Gastrocnemius medialis (tissue), 4 donors: Measurements from ENCODE around the gene SLC16A8. TPM values are rescaled to one million over a fixed set of nuclear protein-coding genes. Genes with fewer than 3 reads are reported as not detected.

Experiments
- ATAC-seq, 2 donors: fragments of 150-250 bp; one replicate each; pipeline ENCODE4 v1.9.1; 2016
- DNase-seq, 2 donors: peaks; one replicate each; pipeline ENCODE4 v3.0.0-alpha.2; 2019
- H3K27ac ChIP-seq, 4 donors: fragments of 200-600 bp; sonication (generic); 1 replicate in 1 of 4; 2 replicates in 3 of 4; pipeline ENCODE4 v1.5.1; 2016 to 2018; ENCODE audit warnings: mild to moderate bottlenecking in 2 of 4, moderate library complexity in 1 of 4
- H3K27me3 ChIP-seq, 3 donors: fragments of 200-600 bp; sonication (generic) in 2 of 3; 1 replicate in 1 of 3; 2 replicates in 2 of 3; pipeline versions ENCODE4 v1.5.1 to v1.6.0; 2016 to 2019; ENCODE audit warnings: mild to moderate bottlenecking in 1 of 3, moderate library complexity in 1 of 3
- H3K36me3 ChIP-seq, 2 donors: fragments of 200-600 bp; sonication (generic) in 1 of 2; one replicate each; pipeline ENCODE4 v1.5.1; 2017 to 2018
- H3K4me1 ChIP-seq, 2 donors: fragments of 200-600 bp; sonication (generic) in 1 of 2; one replicate each; pipeline ENCODE4 v1.5.1; 2016 to 2017; ENCODE audit warnings: mild to moderate bottlenecking in 2 of 2
- H3K4me3 ChIP-seq, 4 donors: fragments of 200-600 bp; sonication (generic) in 3 of 4; 1 replicate in 1 of 4; 2 replicates in 3 of 4; pipeline ENCODE4 v1.5.1; 2016 to 2019; ENCODE audit warnings: mild to moderate bottlenecking in 2 of 4
- H3K9me3 ChIP-seq, 3 donors: fragments of 200-600 bp; sonication (generic) in 2 of 3; 1 replicate in 1 of 3; 2 replicates in 2 of 3; pipeline ENCODE4 v1.5.1; 2016 to 2019
- CTCF ChIP-seq, 5 experiments: fragments of 450-650 bp in 3 of 5; fragments of 200-600 bp in 2 of 5; sonication (generic) in 2 of 5; IDR thresholded peaks in 4 of 5; conservative IDR thresholded peaks in 1 of 5; 1 replicate in 4 of 5; 2 replicates in 1 of 5; pipeline ENCODE4 v1.5.1; 2016 to 2019; ENCODE audit warnings: antibody characterized with exemption in 5 of 5, mild to moderate bottlenecking in 3 of 5, moderate library complexity in 3 of 5
- POLR2A ChIP-seq, 2 donors: fragments of 450-650 bp; IDR thresholded peaks; one replicate each; pipeline ENCODE4 v1.6.1; 2017; ENCODE audit warnings: antibody characterized with exemption in 2 of 2, mild to moderate bottlenecking in 2 of 2, moderate library complexity in 2 of 2
- in situ Hi-C, 4 donors: fragments of 200-750 bp; cut with MboI; loops; one replicate each; pipeline versions ENCODE4 v1.15.0 to v1.8.0; 2017; ENCODE audit warnings: low sequenced_read_pairs in 4 of 4
- intact Hi-C: fragments of 100-400 bp; cut with DNase I; formaldehyde crosslinking; loops from one replicate; pipeline ENCODE4 v1.15.1; 2023; ENCODE audit warnings: low total_unique reads
- total RNA-seq, 4 donors: library from RNA; depleted of rRNA; stranded (reverse); fragments of >200 nt; gene quantifications; one replicate each; pipeline versions ENCODE4 v1.1.0 to v1.2.3, GENCODE V29; 2016

Gene SLC16A8
- total RNA-seq, 4 donors from 2014 or later, result 0.42 TPM; not detected in 3

- no peak for DNase-seq
- TF ChIP-seq CTCF (IDR thresholded peaks at IDR 0.05 in 4 of 5, conservative IDR thresholded peaks at IDR 0.05 in 1 of 5), result no peak
- no peak for TF ChIP-seq POLR2A (IDR thresholded peaks at IDR 0.05)
- no peak for ATAC-seq
- Histone ChIP-seq H3K27ac (peak overlapping the region in 1 of 4 donors; percentile 14), H3K4me3 (no peak overlapping the region), H3K36me3 (no peaks in the 10 kb centered on the region), H3K9me3 (no peaks in the 10 kb centered on the region), H3K4me1 (peaks cover 8 to 11% of the 10 kb centered on the region in 2 donors), H3K27me3 (no peaks in the 10 kb centered on the region)
- intact Hi-C loops, result no loop called here
- in situ Hi-C loops, result no loop called here
Observed at GRCh38 chr22:38029901-38030300, 54.1 kb downstream of the SLC16A8 start.

- Histone ChIP-seq H3K36me3 (no peaks in the 10 kb centered on the region), H3K27me3 (no peaks in the 10 kb centered on the region), H3K4me3 (no peak overlapping the region), H3K9me3 (no peaks in the 10 kb centered on the region), H3K4me1 (peaks cover 8 to 11% of the 10 kb centered on the region in 2 donors), H3K27ac (peak overlapping the region in 1 of 4 donors; percentile 14)
- in situ Hi-C loops, result no loop called here
- TF ChIP-seq POLR2A (IDR thresholded peaks at IDR 0.05), result no peak
- no peak for TF ChIP-seq CTCF (IDR thresholded peaks at IDR 0.05 in 4 of 5, conservative IDR thresholded peaks at IDR 0.05 in 1 of 5)
- ATAC-seq (no peak), DNase-seq (no peak)
- intact Hi-C loops, result no loop called here
Observed at GRCh38 chr22:38029370-38029769, 54.6 kb downstream of the SLC16A8 start.

- no peaks in the 10 kb centered on the region for H3K36me3 ChIP-seq
- peak overlapping the region in 1 of 4 donors; percentile 14 for H3K27ac ChIP-seq
- ATAC-seq (no peak), DNase-seq (no peak)
- H3K4me3 ChIP-seq, result no peak overlapping the region
- H3K4me1 ChIP-seq, result peaks cover under 1 to 8% of the 10 kb centered on the region in 2 donors
- intact Hi-C loops (no loop called here), in situ Hi-C loops (no loop called here)
- no peaks in the 10 kb centered on the region for H3K9me3 ChIP-seq
- TF ChIP-seq CTCF (IDR thresholded peaks at IDR 0.05 in 4 of 5, conservative IDR thresholded peaks at IDR 0.05 in 1 of 5) (no peak), POLR2A (IDR thresholded peaks at IDR 0.05) (no peak)
- H3K27me3 ChIP-seq, result no peaks in the 10 kb centered on the region
Observed at GRCh38 chr22:38028344-38029130, 55.4 kb downstream of the SLC16A8 start.

Other genes starting within 250 kb of the SLC16A8 start
- 10 to 100 TPM; 20.8 to 43.9 (median 27.3) TPM for gene ANKRD54, start 239.8 kb downstream of the SLC16A8 start, total RNA-seq
- gene EIF3L, start 234.8 kb downstream of the SLC16A8 start, total RNA-seq, result 100 to 1,000 TPM; 291 to 406 (median 343) TPM
- 10 to 100 TPM; 14.4 to 29.4 (median 21.1) TPM for gene MICALL1, start 177.9 kb downstream of the SLC16A8 start, total RNA-seq
- gene C22orf23, start 130.6 kb downstream of the SLC16A8 start, total RNA-seq, result 1 to 10 TPM in 1 of 4 donors, under 1 TPM in 2, not detected in 1; 0.20 to 1.1 (median 0.35) TPM
- 100 to 1,000 TPM in 3 of 4 donors, 10 to 100 TPM in 1; 84.1 to 152 (median 134) TPM for gene POLR2F, start 130.5 kb downstream of the SLC16A8 start, total RNA-seq
- under 1 TPM in 3 of 4 donors, not detected in 1; 0.17 to 0.62 (median 0.59) TPM for gene SOX10, start 99.6 kb downstream of the SLC16A8 start, total RNA-seq
- 10 to 100 TPM; 36.4 to 63.8 (median 50.1) TPM for gene PICK1, start 26.8 kb downstream of the SLC16A8 start, total RNA-seq
- 1 to 10 TPM in 1 of 4 donors, under 1 TPM in 2, not detected in 1; 0.16 to 1.7 (median 0.72) TPM for gene BAIAP2L2, start 26.5 kb upstream of the SLC16A8 start, total RNA-seq
- 10 to 100 TPM in 2 of 4 donors, 1 to 10 TPM in 2; 9.1 to 19.5 (median 12.1) TPM for gene PLA2G6, start 97.6 kb upstream of the SLC16A8 start, total RNA-seq
- 100 to 1,000 TPM in 1 of 4 donors, 10 to 100 TPM in 3; 19.3 to 448 (median 33.4) TPM for gene MAFF, start 117.8 kb upstream of the SLC16A8 start, total RNA-seq
- gene TMEM184B, start 188.8 kb upstream of the SLC16A8 start, total RNA-seq, result 10 to 100 TPM; 25.4 to 40.7 (median 31.2) TPM
- 10 to 100 TPM; 29.8 to 66.3 (median 40.3) TPM for gene CSNK1E, start 233.2 kb upstream of the SLC16A8 start, total RNA-seq